GM19025 (cell line): ENCODE results near the gene EDN1.

Experiments
- ATAC-seq: cut with Tn5 transposase; IDR thresholded peaks from one replicate; pipeline ENCODE4 v1.9.1; 2021; ENCODE audit warnings: mild to moderate bottlenecking, low read depth, moderate library complexity; ENCODE audit not compliant: unreplicated experiment

EDN1 gene

GRCh38 chr6:12266571-12266970 lies 23.6 kb upstream of the EDN1 start:
- no peak for ATAC-seq

DNA sequence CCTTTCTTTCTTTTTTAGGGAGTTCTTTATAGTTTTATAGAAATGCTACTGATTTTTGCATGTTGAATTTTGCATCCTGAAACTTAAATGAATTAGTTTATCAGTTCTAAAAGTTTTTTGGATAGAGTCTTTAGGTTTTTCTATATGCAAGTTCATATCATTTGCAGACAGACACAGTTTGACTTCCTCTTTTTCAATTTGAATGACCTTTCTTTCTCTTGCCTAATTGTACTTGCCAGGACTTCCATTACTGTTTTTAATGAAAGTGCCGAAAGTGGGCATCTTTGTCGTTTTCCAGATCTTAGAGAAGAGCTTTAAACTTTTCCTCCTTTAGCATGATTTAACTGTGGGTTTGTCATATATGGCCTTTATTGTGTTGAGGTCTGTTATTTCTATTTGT lies 21.1 kb upstream of the EDN1 start:
- no peak for ATAC-seq

DNA sequence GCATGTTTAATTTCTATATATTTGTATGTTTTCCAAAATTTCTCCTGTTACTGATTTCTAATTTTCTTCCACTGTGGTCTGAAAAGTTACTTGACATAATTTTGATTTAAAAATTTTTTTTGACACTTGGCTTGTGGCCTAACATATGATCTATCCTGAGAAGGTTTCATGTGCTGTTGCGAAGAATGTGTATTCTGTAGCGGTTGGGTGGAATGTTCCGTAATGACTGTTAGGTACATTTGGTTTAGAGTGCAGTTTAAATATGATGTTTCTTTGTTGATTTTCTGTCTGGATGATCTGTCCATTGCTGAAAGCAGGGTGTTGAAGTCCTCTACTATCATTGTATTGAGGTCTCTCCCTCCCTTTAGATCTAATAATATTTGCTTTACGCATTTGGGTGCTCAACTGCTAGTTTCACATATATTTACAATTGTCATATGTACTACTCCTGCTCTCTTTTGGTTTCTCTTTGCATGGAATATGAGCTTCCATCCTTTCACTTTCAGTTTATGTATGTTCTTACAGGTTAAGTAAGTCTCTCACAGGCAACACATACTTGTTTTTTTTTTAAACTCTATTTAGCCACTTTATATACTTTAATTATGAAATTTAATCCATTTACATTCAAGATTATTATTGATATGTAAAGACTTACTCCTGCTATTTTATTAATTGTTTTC lies 19.5 kb upstream of the EDN1 start:
- ATAC-seq, result no peak

DNA sequence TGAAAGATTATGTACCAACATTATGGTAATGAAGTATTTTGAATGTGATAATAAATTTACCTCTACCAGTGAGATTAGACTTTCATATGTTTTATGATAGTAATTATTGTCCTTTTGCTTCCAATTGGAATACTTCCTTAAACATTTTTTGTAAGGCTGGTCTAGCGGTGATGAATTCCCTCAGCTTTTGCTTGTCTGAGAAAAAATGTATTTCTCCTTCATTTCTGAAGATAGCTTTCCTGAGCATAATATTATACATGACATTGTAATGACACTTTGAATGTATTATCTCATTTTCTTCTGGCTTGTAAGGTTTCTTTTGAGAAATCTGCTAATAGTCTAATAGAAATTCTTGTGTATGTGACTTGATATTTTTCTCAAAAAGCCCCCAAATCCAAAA lies 18.6 kb upstream of the EDN1 start:
- no peak for ATAC-seq

DNA sequence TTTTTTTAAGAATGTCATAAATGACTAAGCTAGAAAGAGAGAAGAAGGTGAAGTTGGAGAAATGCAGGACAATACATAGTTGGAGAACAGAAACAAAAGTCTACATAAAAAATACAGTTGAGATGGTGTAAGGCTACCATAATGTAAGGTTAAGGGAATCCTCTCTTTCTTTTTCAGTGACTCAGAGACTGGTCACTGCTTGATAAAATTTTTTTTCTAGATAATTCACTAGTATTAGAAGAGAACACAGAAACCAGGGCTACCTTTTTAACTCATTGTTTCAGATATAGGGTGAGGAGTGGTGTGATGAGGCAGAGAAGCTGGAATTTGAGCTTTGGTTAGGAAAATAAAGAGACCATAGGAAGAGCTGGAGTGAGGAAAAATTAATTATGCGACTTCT lies 18.2 kb upstream of the EDN1 start:
- no peak for ATAC-seq

DNA sequence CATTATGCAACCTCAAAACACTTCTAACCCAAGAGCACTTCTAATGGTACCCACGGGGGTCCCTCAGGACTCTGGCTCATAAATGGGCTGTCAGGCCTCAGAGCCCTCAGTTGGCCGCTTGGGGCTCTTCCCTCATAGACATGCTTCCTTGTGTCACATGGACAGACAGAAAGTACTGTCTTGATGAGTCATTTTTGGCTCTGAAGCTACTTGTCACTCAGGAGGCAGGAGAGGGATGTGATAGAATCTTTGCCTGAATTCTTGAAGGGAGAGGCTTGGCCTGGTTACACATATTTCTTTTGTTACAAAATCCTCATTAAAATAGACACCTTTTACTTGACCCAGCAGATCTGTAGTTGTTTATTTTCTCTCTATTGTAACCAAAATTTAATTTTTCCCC lies 15.1 kb upstream of the EDN1 start:
- ATAC-seq, result no peak

DNA sequence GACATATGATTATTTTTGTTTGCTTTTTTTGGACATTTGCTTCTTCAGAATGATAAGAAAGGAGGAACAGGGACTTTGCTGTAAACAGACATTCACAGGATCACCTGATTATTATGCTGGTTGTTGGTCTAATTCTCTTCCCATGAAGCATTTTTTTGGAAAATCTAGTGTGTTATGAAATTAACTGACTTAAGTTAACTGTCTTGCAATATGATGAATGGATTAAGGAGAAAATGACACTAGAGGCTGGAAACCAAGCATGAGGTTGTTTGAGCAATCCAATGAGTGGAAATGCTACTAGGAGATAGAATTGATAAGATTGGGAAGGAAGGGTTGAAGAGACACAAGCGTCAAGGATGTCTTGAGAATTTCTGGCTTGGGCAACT lies 13.2 kb upstream of the EDN1 start:
- ATAC-seq, result no peak

DNA sequence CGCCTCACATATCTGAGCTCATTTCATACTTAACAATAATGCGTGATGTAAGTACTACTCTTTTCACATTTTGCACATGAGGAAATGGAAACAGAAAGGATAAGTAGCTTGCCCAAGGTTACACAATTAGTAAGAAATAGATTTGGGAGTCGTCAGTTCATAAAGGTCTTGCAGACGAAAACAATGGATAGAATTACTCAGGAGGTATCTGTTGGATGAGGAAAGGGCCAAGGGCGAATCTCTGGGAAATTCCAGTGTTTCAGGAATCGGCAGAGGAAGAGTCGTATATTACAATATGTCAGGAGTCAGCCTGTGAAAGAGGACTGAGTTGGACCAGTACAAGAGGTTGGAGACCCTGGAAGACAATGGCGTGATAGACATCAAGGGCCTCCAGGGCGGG lies 12.8 kb upstream of the EDN1 start:
- no peak for ATAC-seq

- no peak for ATAC-seq
Observed at GRCh38 chr6:12278915-12279314, 11.2 kb upstream of the EDN1 start.

- ATAC-seq, result no peak
Observed at GRCh38 chr6:12279322-12280091, 10.7 kb upstream of the EDN1 start.

GRCh38 chr6:12280458-12280857 lies 9.7 kb upstream of the EDN1 start:
- ATAC-seq, result no peak

DNA sequence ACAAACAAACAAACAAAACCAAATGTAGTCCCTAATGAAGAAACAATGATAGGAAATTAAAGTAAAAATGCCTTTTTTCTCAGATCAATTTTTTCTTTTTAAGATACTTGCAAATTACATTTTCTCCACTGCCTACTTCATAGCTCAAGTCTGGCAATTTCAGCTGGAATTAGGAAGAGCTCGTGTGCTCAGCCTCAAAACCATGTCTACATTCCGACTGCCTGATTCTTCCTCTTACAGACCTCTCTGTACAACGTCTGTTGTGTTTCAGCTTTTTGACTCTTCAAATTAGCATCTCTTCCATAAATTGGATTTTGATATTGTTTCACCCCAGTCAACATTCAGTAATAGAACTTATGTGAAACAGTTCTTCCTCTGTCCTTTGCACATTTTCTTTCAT lies 9.3 kb upstream of the EDN1 start:
- ATAC-seq, result no peak

DNA sequence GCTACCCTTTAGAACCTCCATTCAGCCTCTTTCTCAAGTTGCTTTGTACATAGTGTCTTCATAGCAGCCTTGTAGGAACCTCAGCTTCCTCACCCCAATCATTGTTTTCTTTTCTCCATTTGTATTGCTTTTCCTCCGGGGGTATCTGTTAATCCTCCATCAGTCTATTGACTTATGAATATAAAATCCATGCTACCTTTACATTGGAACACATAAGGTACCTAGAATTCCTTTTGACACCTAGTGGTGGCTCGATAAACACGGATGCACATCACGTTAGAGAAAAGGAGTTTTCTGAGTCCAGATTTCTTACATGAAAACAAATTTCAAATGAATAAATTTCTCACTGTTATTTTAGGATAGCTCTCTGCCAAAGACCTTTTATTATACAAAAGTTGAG lies 6.3 kb upstream of the EDN1 start:
- ATAC-seq, result no peak

- no peak for ATAC-seq
Observed at GRCh38 chr6:12286373-12287110, 3.6 kb upstream of the EDN1 start.

DNA sequence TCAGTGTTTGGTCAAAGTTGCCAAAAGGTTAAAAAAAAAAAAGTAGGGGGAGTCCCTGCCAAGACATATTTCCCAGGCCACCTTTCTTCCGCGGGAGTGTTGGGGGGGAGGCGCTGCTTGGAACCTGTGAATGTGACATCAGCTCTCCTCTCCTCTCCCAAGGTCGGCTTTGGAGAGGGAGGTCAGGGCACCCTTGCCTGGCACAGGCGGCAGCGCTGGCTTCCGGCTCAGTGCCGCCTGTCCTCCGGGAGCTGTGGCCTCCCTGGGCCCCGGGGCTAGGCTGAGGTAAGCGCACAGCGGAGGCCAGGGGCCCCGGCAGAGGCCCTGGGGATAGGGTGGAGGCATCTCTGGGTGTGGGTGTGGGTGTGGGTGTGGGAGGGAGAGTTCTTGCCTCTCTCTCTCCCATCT lies 1.9 kb upstream of the EDN1 start:
- ATAC-seq, result no peak

- no peak for ATAC-seq
Observed at GRCh38 chr6:12288914-12289313, 1.2 kb upstream of the EDN1 start.

DNA sequence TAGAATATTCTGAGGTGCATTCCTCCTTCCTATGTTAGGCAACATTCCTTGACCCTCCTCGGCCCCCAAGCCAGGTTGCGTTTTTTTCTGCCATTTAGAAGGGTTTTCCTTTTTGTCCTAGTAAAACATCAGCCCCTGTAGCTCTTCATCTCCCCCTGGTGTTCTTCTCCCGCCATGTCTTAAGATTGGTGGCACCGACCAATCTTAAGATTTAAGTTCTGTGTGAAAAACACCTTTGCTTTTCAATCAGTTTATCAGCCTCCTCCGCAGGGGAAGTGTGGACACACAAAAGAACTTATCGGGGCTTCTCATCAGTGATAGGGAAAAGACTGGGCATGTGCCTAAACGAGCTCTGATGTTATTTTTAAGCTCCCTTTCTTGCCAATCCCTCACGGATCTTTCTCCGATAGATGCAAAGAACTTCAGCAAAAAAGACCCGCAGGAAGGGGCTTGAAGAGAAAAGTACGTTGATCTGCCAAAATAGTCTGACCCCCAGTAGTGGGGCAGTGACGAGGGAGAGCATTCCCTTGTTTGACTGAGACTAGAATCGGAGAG lies 719 bp upstream of the EDN1 start:
- no peak for ATAC-seq

- no peak for ATAC-seq
Observed at GRCh38 chr6:12291071-12291838, 1.1 kb downstream of the EDN1 start.

DNA sequence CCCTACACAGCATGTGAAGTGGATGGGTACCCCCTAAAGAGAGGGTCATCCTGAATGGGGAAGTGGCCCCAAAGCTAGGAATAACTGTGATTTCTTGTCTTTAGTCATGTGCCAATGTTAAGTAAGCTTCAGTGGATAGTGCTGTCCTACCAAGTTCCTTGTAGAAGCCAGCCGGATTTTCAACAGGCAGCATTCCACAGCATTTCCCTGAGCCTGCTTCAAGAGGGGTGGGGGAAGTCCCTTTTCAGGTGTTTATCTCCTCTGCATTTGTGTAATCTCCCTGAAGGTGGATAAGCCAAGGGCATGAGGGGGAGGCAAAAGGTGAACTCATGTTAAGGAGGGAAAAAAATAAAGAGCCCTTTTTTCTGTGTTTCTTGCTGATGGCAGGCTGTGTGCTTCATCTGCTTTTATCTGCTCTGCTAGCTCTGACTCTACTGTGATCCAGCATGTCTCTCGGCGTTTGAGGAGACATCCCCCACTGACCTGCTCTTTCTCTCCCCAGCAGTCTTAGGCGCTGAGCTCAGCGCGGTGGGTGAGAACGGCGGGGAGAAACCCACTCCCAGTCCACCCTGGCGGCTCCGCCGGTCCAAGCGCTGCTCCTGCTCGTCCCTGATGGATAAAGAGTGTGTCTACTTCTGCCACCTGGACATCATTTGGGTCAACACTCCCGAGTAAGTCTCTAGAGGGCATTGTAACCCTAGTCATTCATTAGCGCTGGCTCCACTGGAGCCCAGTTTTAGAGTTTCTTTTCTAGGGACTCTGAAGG lies 1.9 kb downstream of the EDN1 start:
- ATAC-seq, result no peak
